Sigmoid colon (tissue), 4 donors: Measurements from ENCODE around the gene PPFIBP1.
"Not testable (repeated sequence)": the region's sequence is repeated elsewhere in the genome, so short reads cannot be mapped to it uniquely, and the experiment has no call there.

Experiments
- CTCF ChIP-seq, 4 experiments: fragments of 450-650 bp in 3 of 4; fragments of 200-600 bp in 1 of 4; IDR thresholded peaks; one replicate each; pipeline ENCODE4 v1.5.1; 2016 to 2019; ENCODE audit warnings: antibody characterized with exemption in 4 of 4, mild to moderate bottlenecking in 3 of 4, moderate library complexity in 2 of 4
- EP300 ChIP-seq, 4 donors: sonication (generic); formaldehyde crosslinking; IDR thresholded peaks; one replicate each; pipeline ENCODE4 v1.6.1; 2017; ENCODE audit warnings: antibody characterized with exemption in 4 of 4

- not testable (repeated sequence) for TF ChIP-seq CTCF, EP300 (IDR thresholded peaks at IDR 0.05)
These were observed 131.5 kb downstream of the PPFIBP1 start for GRCh38 chr12:27655476-27655875.
